Measurements from ENCODE around the gene KIF25.

Gene KIF25

DNA sequence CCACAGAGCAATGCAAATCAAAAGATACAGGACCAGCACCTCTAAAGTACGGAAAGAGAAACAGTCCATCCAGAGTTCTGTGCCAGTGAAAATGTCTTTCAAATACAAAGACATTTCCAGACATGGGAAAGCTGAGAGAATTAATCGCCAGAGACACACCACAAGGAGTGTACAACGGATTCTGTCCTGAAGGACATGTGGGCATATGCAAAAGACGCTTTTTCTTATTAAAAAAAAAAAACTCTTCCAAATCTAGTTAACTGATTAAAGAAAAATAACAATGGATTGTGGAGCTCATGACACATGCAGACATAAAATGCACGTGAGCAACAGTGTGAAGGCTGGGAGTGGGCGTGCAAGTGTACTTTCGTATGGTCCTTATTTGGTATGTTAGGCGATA, 22.8 kb downstream of the KIF25 start:
- DNase-seq, result no peak

DNA sequence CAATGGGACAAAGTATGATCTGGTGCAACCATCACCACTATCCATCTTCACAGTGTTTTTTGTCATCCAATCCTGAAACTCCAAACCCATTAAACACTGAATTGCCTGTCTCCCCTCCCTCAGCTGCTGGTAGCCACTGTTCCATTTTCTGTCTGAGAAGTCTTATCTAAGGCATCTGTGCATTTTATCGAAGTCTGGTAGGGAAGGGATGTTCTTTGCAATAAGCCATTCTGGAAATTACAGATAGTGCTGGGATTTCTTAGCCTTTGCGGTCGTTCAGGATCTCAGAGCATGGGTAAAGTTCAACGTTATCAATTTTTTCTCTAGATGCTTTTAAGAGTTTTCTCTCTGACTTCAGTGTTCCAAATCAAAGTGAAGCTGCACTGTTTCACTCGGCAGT, 24.1 kb downstream of the KIF25 start:
- DNase-seq, result no peak

DNA sequence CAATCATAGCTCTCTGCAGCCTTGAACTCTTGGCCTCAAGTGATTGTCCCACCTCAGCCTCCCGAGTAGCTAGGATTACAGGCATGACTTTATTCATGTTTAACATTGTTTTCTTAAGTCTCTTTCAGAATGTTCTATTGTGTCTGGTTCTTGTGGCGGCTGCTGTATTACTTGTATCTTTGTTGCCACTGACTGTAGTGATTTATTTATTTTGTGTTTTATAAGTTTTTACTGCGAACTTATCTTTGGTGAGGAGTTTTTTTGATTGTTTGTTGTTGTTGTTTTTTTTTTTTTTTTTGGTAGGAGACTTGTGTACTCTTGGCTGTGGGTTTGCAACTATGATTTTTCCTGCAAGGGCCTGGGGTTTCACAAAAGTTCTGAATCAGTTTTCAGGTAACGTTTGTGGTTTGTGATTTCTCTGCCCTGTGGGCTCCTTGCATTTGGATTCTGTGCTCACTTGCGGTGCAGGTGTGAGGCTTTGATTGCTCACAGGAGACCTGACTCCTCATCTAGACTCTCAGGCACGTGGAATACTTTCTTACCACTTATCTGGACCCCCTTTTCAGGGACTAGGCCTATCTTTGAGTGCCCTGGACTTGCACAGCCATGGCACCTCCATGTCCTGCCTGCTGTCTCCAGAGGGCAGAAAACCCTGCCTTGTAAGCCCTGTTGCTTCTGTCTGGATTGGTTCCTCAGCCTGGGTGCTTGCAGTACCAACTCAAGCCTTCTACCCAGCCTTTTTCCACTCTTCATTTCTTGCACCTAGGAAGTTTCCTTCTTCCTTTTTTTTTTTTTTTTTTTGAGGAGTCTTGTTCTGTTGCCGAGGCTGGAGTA, 25.2 kb downstream of the KIF25 start:
- DNase-seq, result no peak

DNA sequence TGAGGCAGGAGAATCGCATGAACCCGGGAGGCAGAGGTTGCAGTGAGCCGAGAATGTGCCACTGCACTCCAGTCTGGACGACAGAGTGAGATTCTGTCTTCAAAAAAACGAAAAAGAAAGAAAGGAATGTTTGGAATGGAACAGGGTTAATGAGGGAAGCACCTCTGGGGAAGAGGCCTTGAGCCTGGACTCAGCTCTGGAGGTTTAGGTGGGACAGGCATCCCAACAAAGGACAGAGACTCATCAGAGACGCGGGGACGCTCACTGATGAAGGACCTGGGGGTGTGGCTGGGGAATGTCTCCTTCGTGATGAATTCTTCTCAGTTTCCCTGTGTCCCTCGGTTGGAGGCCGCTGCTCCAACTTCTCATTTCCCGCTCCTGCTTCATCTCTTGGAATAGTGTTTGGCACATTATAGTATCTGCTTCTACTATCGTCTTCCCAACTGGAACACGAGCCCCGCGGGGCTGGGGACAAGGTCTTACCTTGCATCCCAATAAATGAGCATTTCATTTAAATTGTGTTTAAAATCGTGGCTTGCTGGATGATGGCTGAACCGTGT, 27.6 kb downstream of the KIF25 start:
- DNase-seq, result no peak

DNA sequence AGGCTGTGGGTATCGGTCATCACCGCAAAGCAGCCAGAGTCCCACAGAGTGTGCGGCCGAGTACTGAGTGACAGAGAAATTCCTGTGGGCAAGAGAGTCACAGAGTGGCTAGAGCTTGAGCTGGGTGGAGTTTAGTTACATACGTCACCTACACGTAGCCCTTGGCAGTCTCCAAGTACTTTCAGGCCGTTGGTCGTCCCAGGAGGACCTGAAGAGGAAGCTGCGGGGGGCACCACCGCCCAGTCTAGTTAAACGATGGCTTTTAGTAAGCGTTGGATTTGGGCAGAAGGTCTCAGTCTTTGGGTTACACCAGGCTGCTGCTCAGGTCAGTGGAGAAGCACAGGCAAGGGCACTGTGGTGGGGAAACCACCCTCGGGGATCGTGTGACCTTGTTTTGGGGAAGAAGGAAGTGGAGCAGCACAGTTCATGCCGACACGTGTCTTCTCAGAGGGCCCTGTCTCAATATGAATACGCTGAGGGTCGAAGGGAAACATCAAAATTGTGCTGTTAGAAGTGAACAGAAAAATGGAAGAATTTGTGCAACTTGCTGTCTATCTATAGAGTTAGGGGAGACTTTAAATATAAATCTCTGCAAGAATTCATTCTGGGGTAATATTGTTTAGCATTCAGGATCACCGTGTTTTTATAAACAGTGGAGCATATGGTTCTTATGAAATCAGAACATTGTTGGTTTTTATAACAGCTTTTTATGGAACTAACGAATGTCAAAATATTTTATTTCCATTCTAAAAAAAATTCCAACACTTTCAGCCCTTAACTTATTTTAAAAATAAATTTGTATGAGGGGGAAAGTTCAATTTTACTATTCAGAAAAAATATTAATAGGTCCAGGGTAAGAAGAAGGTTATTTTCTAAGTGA, 28.6 kb downstream of the KIF25 start:
- DNase-seq, result no peak

DNA sequence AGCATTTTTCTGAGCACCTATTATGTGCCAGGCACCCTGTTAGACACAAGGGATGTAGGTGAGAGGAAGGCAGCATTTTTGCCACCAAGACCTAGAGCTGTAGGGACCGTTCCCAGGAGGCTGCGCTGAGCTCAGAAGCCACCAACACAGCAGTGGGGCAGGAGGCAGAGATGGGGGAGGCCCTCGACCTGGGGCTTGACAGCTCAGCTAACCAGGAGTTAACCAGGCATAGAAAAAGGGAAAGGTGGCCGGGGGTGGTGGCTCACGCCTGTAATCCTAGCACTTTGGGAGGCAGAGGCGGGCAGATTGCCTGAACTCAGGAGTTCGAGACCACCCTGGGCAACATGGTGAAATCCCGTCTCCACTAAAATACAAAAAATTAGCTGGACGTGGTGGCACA, 29.5 kb downstream of the KIF25 start:
- DNase-seq, result no peak

DNA sequence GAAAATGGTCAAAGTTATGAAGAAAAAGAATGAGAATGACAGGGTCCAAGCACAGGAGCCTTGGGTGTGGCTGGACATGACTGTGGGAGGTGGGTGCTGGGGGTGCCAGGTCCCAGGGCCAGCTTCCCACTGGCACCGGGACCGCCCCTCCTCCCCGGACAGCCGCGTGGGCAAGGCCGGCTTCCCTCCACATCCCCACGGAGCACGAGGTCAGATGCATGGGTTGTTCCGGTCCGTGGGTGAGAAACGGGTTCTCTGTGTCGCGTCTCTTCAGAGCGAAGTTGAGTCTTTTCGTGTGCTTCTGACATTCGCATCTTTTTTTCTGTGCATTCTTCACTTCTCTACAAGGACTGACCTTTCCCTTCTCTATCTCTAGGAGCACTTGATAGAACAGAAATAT, 30.1 kb downstream of the KIF25 start:
- no peak for DNase-seq

DNA sequence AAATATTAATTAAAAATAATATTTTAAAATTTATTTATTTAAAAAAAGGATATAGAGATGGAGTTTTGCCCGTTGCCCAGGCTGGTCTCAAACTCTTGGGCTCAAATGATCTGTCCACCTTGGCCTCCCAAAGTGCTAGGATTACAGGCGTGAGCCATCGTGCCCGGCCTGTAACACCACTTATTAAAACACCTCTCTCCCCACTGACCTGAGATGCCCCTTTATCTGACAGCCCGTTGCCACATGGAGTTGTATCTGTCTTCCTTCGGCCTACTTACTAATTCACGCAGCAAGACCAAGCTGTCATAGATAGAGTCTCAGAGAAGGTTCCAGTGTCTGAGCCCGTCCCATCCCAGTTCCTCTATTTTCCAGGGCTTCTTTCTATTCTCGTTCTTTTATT, 30.7 kb downstream of the KIF25 start:
- DNase-seq, result no peak

DNA sequence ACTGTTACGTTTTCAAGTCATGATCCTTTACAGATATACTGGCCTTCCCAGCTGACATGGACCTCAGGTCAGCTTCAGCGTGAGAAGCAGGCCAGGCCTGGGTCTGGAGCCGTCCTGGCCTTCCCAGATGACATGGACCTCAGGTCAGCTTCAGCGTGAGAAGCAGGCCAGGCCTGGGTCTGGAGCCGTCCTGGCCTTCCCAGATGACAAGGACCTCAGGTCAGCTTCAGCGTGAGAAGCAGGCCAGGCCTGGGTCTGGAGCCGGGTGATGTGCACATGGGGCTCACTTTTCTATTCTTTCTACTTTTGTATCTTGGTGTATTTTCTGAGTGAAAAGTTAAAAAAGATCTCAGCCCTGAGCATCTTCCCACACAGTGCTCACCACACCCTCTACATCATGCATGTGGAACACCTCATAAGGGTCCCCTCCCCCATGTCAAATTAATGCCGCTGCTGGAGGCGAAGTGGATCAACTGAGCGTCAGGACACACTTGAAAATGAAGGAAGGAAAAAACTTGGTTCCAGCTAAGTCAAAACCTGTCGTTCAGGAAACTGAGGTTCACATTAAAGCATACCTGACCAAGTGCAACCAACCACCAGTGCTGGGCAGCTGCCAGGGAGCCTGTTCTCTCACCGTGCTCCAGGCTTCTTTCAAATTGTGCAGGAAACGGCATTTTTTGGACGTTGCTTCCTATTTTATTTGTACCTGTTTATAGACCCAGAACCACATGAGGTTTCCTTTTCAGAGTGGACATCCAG, 32.2 kb downstream of the KIF25 start:
- DNase-seq, result no peak

DNA sequence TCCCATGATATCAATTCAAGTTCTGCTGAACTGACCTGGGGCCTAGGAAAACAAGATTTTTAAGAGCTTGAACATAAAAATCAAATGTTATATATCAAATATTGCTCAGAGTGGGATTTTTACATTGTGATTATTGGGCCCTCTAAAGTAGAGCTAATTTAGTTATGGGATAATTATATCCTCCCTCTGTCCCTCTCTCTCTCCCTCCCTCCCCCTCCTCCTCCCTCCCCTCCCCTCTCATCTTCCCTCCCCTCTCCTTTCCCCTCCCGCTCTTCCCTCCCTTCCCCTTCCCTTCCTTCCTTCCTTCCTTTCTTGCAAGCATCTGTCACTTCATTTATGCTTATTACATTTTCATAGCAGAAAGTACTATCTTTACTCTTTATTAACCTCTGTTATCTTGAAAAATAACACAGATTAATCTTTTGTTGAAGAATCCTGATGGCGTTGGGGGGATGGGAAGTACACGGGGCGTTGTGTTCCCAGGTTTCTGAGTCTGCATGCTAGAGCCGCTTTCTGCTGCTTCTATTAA, 32.8 kb downstream of the KIF25 start:
- DNase-seq, result no peak

DNA sequence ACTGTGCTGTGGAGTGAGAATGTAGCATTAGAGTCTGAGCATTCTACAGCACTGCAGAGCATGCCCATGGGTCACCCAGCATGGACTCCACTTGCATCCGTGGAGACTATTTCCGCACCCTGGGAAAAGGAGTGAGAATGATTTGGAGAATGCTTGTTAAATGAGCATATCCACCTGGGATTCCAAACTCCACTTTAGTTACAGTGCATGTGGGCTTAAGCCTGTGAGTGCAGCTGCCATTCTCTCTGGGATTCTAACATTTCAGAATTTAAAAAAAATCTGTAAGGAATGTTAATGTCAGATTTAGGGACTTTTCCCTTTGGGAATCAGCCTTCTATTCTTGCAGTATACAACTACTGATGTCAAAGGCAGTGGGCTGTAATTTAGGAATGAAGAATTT, 33.4 kb downstream of the KIF25 start:
- no peak for DNase-seq

DNA sequence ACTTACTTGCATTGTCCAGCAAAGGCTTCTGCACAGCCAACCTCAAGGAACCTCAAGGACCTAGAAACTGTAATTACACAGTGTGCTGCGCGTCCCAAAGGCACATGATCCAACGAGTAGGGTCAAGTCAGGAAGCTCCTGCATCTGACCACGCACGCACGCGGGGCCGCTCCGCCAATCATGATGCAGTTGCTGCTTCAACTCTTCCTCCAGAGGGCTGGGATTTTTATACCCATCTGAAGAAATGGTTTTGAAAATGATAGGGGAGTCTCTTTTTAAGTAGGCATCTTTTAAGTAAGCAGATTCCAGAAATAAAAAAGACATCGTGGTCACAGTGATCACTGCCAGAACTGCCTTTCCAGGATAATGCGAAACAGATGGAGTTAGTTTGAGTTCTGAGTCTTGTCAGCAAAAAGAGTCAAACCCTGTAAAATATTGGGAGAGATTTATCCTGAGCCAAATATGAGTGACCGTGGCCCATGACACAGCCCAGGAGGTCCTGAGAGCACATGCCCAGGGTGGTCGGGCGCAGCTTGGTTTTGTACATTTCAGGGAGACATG, 34.0 kb downstream of the KIF25 start:
- DNase-seq, result no peak

DNA sequence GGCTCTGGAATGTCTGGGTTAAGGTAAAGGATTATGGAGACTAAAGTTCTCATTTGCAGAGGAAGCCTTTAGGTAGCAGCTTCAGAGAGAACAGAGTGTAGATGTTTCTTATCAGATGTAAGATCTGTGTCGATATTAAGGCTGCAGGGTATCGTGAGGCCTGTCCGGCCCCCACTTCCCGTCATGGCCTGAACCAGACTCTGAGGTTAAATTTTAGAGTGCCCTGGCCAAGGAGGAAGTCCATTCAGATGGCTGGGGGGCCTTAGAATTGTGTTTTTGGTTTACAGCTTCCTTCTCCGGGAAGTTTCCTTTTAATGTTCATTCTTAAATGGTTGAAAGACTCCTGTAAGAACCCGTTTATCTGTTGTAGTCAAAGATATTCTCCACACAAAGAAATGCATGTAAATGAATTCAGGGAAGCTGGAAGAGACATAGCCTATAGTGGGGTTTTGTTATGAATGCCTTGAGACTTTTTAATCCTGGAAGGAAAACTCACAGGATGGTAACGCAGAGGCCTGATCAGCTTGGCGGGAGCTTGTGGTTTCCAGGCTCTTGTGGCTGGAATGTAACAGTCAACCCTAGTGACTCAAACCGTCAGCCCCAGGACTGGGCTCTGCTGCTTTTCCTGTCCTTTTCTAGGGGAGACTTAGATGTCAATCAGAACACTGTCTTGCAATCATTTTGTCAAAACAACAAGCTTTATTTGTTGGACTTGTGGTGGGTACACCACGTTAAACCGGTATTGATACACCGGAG, 34.7 kb downstream of the KIF25 start:
- no peak for DNase-seq

DNA sequence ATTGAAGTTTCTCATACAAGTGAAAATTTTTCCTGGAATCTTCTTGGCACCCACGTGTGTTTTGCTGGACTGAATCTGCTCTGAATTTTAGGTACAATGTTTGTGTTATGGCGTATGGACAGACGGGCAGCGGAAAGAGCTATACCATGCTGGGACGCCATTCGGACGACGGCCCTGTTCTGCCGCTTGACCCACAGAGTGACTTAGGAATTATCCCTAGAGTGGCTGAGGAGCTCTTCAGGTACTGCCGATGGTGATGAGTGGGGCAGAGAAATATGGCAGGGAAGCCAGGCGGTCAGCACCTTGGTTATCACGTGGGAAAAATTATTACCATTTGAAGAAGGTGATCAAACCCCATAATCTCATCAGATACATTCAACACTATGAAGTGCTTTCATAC, 36.3 kb downstream of the KIF25 start:
- no peak for DNase-seq

DNA sequence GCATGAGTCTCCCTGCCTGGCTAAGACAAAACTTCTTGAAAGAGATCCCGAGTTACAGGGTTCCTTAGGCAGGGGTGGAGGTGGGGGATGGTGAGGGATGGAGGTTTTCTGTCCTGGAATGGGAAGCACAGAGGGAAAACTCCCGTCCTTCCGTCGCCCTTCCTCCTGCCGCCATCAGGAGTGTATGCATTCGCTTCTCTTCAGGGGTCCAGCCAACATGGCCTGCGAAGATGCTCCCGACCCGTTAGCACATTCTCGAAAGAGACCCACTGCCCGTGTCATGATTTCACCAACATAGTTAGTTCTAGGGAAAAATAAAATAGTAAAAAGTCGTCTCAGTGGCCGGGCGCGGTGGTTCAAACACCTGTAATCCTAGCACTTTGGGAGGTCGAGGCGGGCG, 37.1 kb downstream of the KIF25 start:
- no peak for DNase-seq

DNA sequence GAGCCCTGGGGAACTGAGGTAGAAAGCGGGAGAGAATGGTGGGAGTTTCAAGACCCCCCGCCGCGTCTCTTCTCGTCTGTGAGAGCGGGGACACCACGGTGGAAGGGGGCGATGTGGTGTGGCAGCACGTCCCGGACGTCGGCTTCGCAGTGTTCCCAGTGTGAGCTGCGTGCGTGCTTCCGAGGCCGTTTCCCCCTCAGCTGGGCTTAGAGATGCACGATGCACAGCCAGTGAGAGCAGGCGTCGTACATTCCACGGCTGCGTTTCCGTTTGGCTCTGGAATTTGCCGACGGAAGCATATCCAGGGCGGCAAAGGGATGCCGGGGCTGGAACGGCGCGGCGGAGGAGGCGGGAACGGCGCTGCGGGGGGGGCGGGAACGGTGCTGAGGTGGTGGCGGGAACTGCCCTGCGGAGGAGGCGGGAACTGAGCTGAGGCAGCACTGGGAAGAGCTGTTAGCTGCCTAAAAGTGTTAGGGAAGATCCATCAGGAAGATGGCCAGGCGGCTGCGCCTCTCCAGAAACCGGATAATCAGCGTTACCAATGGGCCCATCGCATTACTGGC, 37.7 kb downstream of the KIF25 start:
- DNase-seq, result no peak

DNA sequence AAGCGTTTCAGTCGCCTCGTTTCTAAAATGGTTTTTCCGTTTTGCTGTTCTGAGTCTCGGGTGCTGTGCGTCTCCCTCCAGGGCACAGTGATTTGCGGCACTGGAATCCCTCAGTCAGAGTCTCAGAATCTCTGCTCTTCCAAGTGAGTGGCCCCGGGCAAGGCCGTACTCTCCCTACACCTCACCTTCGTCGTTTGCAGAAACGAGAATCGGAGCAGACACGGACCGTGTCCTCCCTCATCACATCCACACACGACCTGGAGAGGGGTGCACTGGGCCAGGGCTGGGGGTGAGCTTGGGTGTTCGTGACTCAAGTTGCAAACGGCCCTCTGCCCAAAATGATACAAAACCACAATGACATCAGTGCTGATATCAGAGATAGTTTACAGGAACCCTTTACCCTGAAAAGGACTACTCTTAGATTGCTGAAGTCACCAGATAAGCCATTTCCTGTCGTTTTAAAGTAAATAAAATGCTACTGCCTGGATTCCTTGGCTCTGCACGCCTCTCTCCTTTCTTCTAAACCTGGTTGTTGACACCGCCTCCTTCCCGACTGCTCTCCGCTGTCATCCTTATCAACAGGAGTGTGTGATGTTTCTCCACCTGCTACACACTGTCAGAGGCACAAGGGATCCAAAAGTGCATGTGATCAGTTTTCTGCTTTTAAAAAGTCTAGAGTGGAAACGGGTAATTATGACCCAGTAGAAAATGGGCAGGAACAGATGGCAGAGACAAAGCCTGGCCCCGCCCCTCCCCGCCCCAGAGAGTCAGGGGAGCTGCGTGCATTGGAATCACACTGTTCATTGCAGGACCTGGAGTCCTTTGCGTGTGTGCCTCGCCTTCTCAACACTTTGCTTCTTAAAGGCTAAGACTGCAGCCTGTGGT, 38.4 kb downstream of the KIF25 start:
- no peak for DNase-seq

DNA sequence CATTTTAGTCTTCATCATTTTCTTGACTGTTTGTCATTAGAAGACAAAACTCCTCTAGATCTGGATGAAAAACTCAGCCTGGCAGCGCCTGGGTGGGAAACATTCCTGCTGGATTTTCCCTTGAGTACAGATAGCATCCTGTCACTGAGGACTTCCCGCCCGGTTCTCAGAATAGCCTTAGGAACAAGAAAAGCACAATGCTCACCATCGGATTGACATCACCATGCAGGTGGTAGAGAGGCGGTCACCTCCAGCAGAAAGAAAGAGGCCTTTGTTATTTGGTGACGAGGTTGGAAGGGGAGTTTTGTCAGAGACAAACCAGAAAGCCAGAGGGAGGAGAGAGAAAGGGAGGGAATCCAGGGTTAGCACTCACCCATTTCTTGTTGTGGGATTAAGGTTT, 39.8 kb downstream of the KIF25 start:
- no peak for DNase-seq

DNA sequence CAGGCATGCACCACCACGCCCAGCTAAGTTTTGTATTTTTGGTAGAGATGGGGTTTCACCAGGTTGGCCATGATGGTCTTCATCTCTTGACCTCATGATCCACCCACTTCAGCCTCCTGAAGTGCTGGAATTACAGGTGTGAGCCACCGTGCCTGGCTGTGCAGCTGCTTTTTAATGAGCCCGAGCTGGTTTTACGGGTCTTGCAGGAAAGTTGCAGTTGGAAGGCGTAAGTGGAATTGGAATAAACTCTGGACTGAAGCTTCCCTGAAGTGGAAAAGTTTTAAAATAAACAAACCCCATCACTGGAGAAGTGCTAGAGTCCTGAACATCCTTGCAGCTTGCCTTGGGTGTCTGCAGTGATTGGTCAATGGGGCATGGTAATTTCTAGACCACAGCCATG, 40.4 kb downstream of the KIF25 start:
- no peak for DNase-seq

DNA sequence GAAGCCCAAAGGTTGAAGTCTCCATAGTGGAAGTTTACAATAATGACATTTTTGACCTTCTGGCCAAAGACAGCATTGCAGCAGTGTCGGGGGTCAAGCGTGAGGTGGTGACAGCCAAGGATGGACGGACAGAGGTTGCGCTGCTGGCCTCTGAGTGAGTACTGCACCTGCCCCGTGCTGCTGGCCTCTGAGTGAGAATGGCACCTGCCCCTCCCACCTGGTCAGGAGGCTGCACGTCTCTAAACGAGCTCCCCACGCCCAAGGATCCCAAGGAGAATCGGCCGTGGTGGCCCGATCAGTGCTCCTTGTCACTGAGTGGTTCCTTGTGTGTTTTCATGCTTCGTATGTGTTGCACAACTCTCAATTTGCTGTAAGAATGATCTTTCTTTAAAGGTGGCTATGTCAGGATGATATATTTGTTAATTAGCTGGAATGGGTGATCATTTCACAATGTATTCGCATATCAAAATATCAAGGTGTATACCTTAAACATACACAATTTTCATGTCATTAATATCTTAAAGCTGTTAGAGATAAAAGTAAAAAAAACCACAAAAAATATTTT, 41.2 kb downstream of the KIF25 start:
- no peak for DNase-seq
